GM12878 (cell line): Measurements from ENCODE around the gene CCDC136. TPM values are rescaled to one million over a fixed set of nuclear protein-coding genes. Genes with fewer than 3 reads are reported as not detected.

ENCODE experiments used
- ATAC-seq: fragments of 200-7000 bp; cut with Tn5 transposase; 3 replicates; pipeline ENCODE4 v1.9.1; 2020; ENCODE audit warnings: mild to moderate bottlenecking, moderate library complexity
- BruUV-seq: library from RNA; stranded (reverse); fragments of 400-500 nt; replicated peaks from 2 replicates; lab custom pipeline; 2021; lab: Mats Ljungman, UMichigan
- CTCF ChIA-PET: fragments of 300-600 bp; sonication (Branson Sonifier 250); formaldehyde crosslinking; extraction: SDS; loops from one replicate; lab custom pipeline; 2021; ENCODE audit warnings: inconsistent platforms; lab: Yijun Ruan, JAX
- POLR2A ChIA-PET: fragments of 350-600 bp; formaldehyde crosslinking; extraction: SDS; loops from one replicate; lab custom pipeline; 2021; ENCODE audit warnings: inconsistent platforms; lab: Charles Lee
- RAD21 ChIA-PET: fragments of 300-600 bp; sonication (Branson Sonifier 250); formaldehyde crosslinking; loops from one replicate; lab custom pipeline; 2023; ENCODE audit warnings: antibody characterized with exemption; ENCODE audit not compliant: unreplicated experiment; lab: Charles Lee
- SMC1A ChIA-PET: fragments of 300-600 bp; sonication (Branson Sonifier 250); formaldehyde crosslinking; loops from one replicate; lab custom pipeline; 2023; ENCODE audit not compliant: unreplicated experiment, uncharacterized antibody; lab: Charles Lee
- DNase-seq: peaks from one replicate; pipeline ENCODE4 v3.0.0-alpha.2; 2011; ENCODE audit warnings: low read depth, low spot score
- FAIRE-seq: peaks from 3 replicates; lab custom pipeline; 2011; peaks lifted over from hg19 to GRCh38; lab: Jason Lieb, UNC
- H2AFZ ChIP-seq: 2 replicates; pipeline ENCODE4 v1.6.0; 2011; ENCODE audit warnings: low read depth, low read length, control low read depth; ENCODE audit not compliant: control insufficient read depth
- H3K27ac ChIP-seq: 2 replicates; pipeline ENCODE4 v1.5.1; 2011; ENCODE audit warnings: control low read depth; ENCODE audit not compliant: control insufficient read depth, insufficient read depth
- H3K27me3 ChIP-seq, 2 experiments: replicated peaks in 1 of 2; 2 replicates each; pipeline versions ENCODE4 v1.6.0 to v1.6.1; 2011; ENCODE audit warnings: low read length in 1 of 2; ENCODE audit not compliant: control insufficient read depth in 2 of 2, insufficient read depth in 2 of 2
- H3K36me3 ChIP-seq, 2 experiments: 2 replicates each; pipeline ENCODE4 v1.5.1; 2011; ENCODE audit warnings: low read length in 1 of 2; ENCODE audit not compliant: control insufficient read depth in 2 of 2, insufficient read depth in 2 of 2
- H3K4me1 ChIP-seq: 2 replicates; pipeline ENCODE4 v1.6.1; 2011; ENCODE audit warnings: mild to moderate bottlenecking, low read length, moderate library complexity, mixed read lengths; ENCODE audit not compliant: control insufficient read depth, insufficient read depth
- H3K4me2 ChIP-seq: 2 replicates; pipeline ENCODE4 v1.6.0; 2011; ENCODE audit warnings: control low read depth; ENCODE audit not compliant: control insufficient read depth, insufficient read depth
- H3K4me3 ChIP-seq: fragments of 200-600 bp; sonication (generic); 2 replicates; pipeline ENCODE4 v1.5.1; 2016
- H3K79me2 ChIP-seq: 2 replicates; pipeline ENCODE4 v1.6.0; 2011; ENCODE audit warnings: low read length; ENCODE audit not compliant: control insufficient read depth, insufficient read depth
- H3K9ac ChIP-seq: 2 replicates; pipeline ENCODE4 v1.8.0; 2011; ENCODE audit warnings: low read length, control low read depth, mixed read lengths; ENCODE audit not compliant: control insufficient read depth, insufficient read depth
- H3K9me3 ChIP-seq: replicated peaks from 3 replicates; pipeline ENCODE4 v1.5.1; 2011; ENCODE audit warnings: mild to moderate bottlenecking, low read length; ENCODE audit not compliant: control insufficient read depth, insufficient read depth
- H4K20me1 ChIP-seq: 2 replicates; pipeline ENCODE4 v1.6.0; 2011; ENCODE audit not compliant: control insufficient read depth, insufficient read depth
- BRCA1 ChIP-seq: IDR thresholded peaks from 2 replicates; pipeline ENCODE4 v1.6.1; 2011; ENCODE audit warnings: low read depth, low read length, improper control_type of control experiment
- CHD4 ChIP-seq: fragments of 200-600 bp; sonication (generic); IDR thresholded peaks from 2 replicates; pipeline ENCODE4 v1.6.1; 2016; ENCODE audit warnings: mild to moderate bottlenecking
- CUX1 ChIP-seq: IDR thresholded peaks from 2 replicates; pipeline ENCODE4 v1.6.1; 2012; ENCODE audit warnings: improper control_type of control experiment, low read depth, low read length; ENCODE audit not compliant: insufficient replicate concordance
- E2F4 ChIP-seq: IDR thresholded peaks from 2 replicates; pipeline ENCODE4 v1.6.1; 2012; ENCODE audit warnings: low read depth, low read length, improper control_type of control experiment
- EP300 ChIP-seq, 2 experiments: fragments of 150-350 bp in 1 of 2; IDR thresholded peaks; 2 replicates each; pipeline ENCODE4 v1.6.1; 2011 to 2012; ENCODE audit warnings: low read depth in 2 of 2, low read length in 2 of 2, borderline replicate concordance in 1 of 2, improper control_type of control experiment in 1 of 2, inconsistent platforms in 1 of 2; ENCODE audit not compliant: control insufficient read depth in 1 of 2
- GABPA ChIP-seq: IDR thresholded peaks from 2 replicates; pipeline ENCODE4 v1.6.1; 2014; ENCODE audit warnings: antibody characterized with exemption, low read depth, mild to moderate bottlenecking, inconsistent platforms
- IRF3 ChIP-seq: fragments of 450-650 bp; IDR thresholded peaks from 2 replicates; pipeline ENCODE4 v1.6.1; 2014; ENCODE audit warnings: mild to moderate bottlenecking
- JUNB ChIP-seq: IDR thresholded peaks from 2 replicates; pipeline ENCODE4 v1.6.1; 2016; ENCODE audit warnings: antibody characterized with exemption, mild to moderate bottlenecking
- NKRF ChIP-seq: fragments of 450-650 bp; conservative IDR thresholded peaks from 2 replicates; pipeline ENCODE4 v1.6.1; 2017; ENCODE audit warnings: mild to moderate bottlenecking, moderate library complexity
- NR2F1 ChIP-seq: fragments of 450-650 bp; conservative IDR thresholded peaks from 2 replicates; pipeline ENCODE4 v1.6.1; 2017; ENCODE audit warnings: mild to moderate bottlenecking
- PAX5 ChIP-seq: IDR thresholded peaks from 2 replicates; pipeline ENCODE4 v1.6.1; 2011; ENCODE audit warnings: low read depth, low read length, borderline replicate concordance
- SIN3A ChIP-seq: IDR thresholded peaks from 2 replicates; pipeline ENCODE4 v1.6.1; 2012; ENCODE audit warnings: low read depth, low read length, improper control_type of control experiment
- STAT3 ChIP-seq: IDR thresholded peaks from 2 replicates; pipeline ENCODE4 v1.6.1; 2011; ENCODE audit warnings: low read depth, low read length, improper control_type of control experiment
- TCF3 ChIP-seq: IDR thresholded peaks from 2 replicates; pipeline ENCODE4 v1.6.1; 2012; ENCODE audit warnings: low read depth, mild to moderate bottlenecking, low read length, borderline replicate concordance; ENCODE audit not compliant: insufficient read depth
- WRNIP1 ChIP-seq: IDR thresholded peaks from 2 replicates; pipeline ENCODE4 v1.6.1; 2011; ENCODE audit warnings: low read depth, low read length, improper control_type of control experiment, borderline replicate concordance
- ZBED1 ChIP-seq: IDR thresholded peaks from 2 replicates; pipeline ENCODE4 v1.6.1; 2016; ENCODE audit warnings: borderline replicate concordance
- WGBS: methylation state at CpG from one replicate; pipeline ENCODE4 v1.1.6; 2016; ENCODE audit warnings: low lambda C conversion rate; ENCODE audit not compliant: insufficient replicate concordance, insufficient coverage; ENCODE audit errors: missing lambda C conversion rate; 5-methylcytosine and 5-hydroxymethylcytosine counted together
- in situ Hi-C: fragments of 300-500 bp; cut with MboI; formaldehyde crosslinking; loops from 9 replicates; pipeline ENCODE4 v1.14.3; 2018; ENCODE audit warnings: mixed read lengths
- intact Hi-C: fragments of 100-400 bp; cut with micrococcal nuclease; formaldehyde crosslinking; loops from one replicate; pipeline ENCODE4 v1.14.2; 2022; ENCODE audit not compliant: unreplicated experiment
- polyA plus RNA-seq, 11 experiments: library from polyadenylated mRNA; depleted of rRNA in 4 of 11; unstranded in 6 of 11; stranded (reverse) in 5 of 11; fragments of >200 nt; fragmentation: Nextera tagmentation in 4 of 11; fragmentation: Illumina TruSeq in 1 of 11; extraction: Ambion mirVana in 4 of 11; extraction: Trizol in 1 of 11; gene quantifications; 1 replicate in 1 of 11; 2 replicates in 10 of 11; pipeline versions ENCODE4 v1.2.1 to v1.2.3, GENCODE V29; 2011 to 2016; ENCODE audit warnings: inconsistent platforms in 2 of 11, missing spikeins in 2 of 11, low read depth in 1 of 11
- total RNA-seq, 4 experiments: library from RNA; depleted of rRNA in 3 of 4; stranded (reverse); fragments of >200 nt in 3 of 4; fragmentation: Illumina TruSeq in 1 of 4; extraction: Trizol in 1 of 4; gene quantifications; 2 replicates each; pipeline versions ENCODE4 v1.2.1 to v1.2.3, GENCODE V29; 2013 to 2021

CCDC136 gene
- total and polyA plus RNA-seq, 10 of the 15 experiments (the other 5 are each of a cell fraction or from before 2014, with no cell fraction given), result 0.32 to 4.8 (median 1.5) TPM

GRCh38 chr7:128745706-128746105 lies 46.1 kb upstream of the CCDC136 start:
- Histone ChIP-seq H3K4me1 (peaks cover 4% of the 10 kb centered on the region; the same call in 1 of the 2 replicates), H3K36me3 (peaks cover 0 to 7% of the 10 kb centered on the region in 2 experiments; a peak in 2 of 4 replicates), H3K79me2 (peaks cover 75% of the 10 kb centered on the region), H3K4me2 (no peak overlapping the region)
- ATAC-seq, result no peak; the same call in 2 of the 3 replicates
- FAIRE-seq, result no peak
- in situ Hi-C loops, result no loop called here
- no peak for TF ChIP-seq TCF3
- no peak for TF ChIP-seq CHD4
- TF ChIP-seq STAT3, result no peak
- no peak for TF ChIP-seq GABPA
- TF ChIP-seq WRNIP1, result no peak
- TF ChIP-seq SIN3A, result no peak
- no peak for TF ChIP-seq E2F4
- TF ChIP-seq NR2F1, result no peak
- no peak for TF ChIP-seq CUX1
- no peak for TF ChIP-seq IRF3
- no peak for TF ChIP-seq EP300 (IDR thresholded peaks at IDR 0.05; ENCODE audit: borderline replicate concordance in 1 of 2, control insufficient read depth in 1 of 2, low read depth in 2 of 2, low read length in 2 of 2)
- no peak for TF ChIP-seq JUNB
- no peak for TF ChIP-seq ZBED1
- no peak for TF ChIP-seq NKRF
- no peak for TF ChIP-seq BRCA1
- TF ChIP-seq PAX5, result no peak
- TF ChIP-seq, all 136 proteins: peak for 0
- intact Hi-C loops, result no loop called here
- RAD21 ChIA-PET, result no interaction called here
- CTCF ChIA-PET, result interaction anchor here (0.7 to 1.0 kb wide), 4 partner anchors 27 to 310 kb away, joined by 3 to 4 read pairs (median 4); no protein-coding TSS in a partner anchor
- no peak overlapping the region for H3K27ac ChIP-seq
- peaks cover 2% of the 10 kb centered on the region; the same call in 1 of the 2 replicates for H4K20me1 ChIP-seq
- no peak overlapping the region for H3K9ac ChIP-seq
- no peak overlapping the region for H3K4me3 ChIP-seq
- DNase-seq, result no peak
- SMC1A ChIA-PET, result interaction anchor here (0.7 to 1.1 kb wide), 3 partner anchors 9 to 15 kb away, joined by 3 read pairs; no protein-coding TSS in a partner anchor
- 42% methylated on average over 1 of the region's 1 CpG for WGBS
- POLR2A ChIA-PET, result no interaction called here
- no TSS peak for BruUV-seq
- H3K9me3 ChIP-seq, result no peaks in the 10 kb centered on the region
- no peak overlapping the region for H2AFZ ChIP-seq
- no peaks in the 10 kb centered on the region for H3K27me3 ChIP-seq
